Islet of Langerhans (tissue), 1 donor: ENCODE data around the gene IL20RA.
A peak's percentile ranks its signal among the peaks of the same experiment; 100 is the strongest.

Experiments used
- FAIRE-seq: peaks from one replicate; lab custom pipeline; 2011; peaks lifted over from hg19 to GRCh38; lab: Jason Lieb, UNC

IL20RA gene

GRCh38 chr6:137045222-137045789 lies 541 bp upstream of the IL20RA start:
- peak; percentile 65 for FAIRE-seq

DNA sequence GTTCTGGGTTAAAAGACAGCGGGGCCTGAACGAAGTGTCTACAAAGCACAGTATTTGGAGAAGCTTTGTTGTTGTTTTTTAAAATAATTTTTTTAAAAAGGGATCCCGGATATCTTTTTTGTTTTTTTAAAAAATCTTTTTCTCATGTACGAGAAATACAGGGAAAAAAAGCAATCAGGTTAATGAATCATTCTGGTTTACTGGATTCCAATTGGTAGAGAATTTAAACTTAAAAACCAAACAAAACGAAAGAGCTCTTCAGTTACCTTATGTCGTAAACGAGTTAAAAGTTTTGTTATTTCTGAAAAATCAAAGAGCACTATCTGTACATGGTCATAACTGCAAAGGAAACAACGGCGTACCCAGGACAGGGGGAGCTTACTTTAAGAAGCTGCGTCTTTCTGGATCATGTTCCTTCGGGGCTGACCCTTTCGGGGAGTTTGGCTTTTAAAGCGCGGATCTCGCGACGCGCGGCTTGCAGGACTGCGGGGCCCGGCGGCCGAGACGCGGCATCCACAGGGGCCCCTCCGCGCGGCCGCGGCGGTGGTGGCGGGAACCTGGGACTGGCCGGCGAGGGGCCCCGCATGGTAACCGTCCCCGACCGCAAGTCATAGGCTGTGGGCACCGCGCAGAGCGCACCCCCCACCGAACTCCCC lies 927 bp downstream of the IL20RA start:
- FAIRE-seq = no peak

- FAIRE-seq = peak; percentile 5
Observed at GRCh38 chr6:137040393-137040792, 4.4 kb downstream of the IL20RA start.

DNA sequence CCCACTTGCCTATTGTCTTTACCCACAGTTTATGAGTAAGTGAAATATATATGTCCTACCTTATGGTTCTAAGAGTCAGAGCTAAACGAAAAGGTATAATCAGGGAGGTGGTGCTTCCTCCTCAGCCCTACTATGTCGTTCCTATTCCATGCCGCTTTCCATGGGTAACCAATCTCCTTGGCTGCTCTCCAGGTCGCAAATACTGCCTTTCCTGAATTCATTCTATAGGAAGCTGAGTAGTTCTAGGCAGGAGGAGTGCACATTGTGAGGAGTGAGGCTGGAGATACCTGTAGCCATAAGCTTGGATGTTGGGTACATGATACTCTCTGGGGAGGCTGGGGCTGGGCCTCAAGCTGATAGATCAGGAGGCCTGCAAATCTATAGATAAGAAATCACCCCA lies 5.8 kb downstream of the IL20RA start:
- no peak for FAIRE-seq

GRCh38 chr6:137036566-137037300 lies 8.0 kb downstream of the IL20RA start:
- no peak for FAIRE-seq

DNA sequence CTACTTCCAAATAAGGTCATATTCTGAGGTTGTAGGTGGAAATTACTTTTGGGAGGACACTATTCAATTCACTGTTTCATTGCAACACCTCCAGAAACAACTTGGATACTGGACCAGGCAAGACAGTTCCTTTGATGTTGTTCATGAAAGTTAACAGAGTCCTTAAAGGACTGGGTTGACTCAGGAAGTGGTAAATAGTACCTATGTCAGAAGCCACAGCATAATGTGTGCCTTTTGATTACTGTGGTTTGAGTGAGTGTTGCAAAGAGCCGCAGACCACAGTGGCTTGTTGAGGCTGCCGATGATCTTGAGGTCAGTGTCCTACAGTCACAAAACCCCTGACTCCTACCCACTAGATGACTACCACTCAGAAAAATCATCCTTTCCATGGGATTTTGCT lies 10.9 kb downstream of the IL20RA start:
- peak; percentile 5 for FAIRE-seq

DNA sequence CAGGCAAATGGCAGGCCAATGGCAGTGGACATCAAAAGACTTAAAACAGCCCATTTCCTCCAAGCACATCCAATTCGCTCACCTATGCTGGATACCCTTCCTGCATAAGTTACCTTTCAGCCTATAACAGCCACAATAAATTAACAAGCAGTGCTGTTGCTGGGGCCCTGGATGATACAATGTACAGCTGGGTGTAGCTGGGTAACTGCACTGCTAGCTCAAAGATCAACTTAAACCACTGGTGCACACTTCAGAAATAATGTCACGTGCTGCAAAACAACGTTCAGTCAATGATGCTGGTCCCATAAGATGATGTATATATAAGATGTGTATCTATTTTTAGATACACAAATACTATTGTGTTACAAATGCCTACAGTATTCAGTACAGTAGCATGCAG lies 13.6 kb downstream of the IL20RA start:
- FAIRE-seq = no peak

DNA sequence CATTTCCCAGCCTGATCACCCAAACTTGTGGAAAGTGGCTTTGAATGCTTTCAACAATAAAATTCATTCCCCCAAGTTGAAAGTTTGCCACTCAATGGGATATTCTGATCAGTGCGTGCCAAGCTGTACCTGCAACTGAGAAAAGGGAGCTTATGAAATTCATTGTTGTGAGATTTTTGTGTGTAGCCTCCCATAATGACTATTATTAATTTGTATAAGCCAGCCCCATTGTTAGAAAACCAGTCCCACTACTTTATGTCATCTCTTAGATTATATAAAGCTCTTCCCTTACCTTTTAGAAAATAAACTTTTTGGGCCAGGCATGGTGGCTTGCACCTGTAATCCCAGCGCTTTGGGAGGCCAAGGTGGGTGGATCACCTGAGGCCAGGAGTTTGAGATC lies 15.9 kb downstream of the IL20RA start:
- FAIRE-seq = no peak

DNA sequence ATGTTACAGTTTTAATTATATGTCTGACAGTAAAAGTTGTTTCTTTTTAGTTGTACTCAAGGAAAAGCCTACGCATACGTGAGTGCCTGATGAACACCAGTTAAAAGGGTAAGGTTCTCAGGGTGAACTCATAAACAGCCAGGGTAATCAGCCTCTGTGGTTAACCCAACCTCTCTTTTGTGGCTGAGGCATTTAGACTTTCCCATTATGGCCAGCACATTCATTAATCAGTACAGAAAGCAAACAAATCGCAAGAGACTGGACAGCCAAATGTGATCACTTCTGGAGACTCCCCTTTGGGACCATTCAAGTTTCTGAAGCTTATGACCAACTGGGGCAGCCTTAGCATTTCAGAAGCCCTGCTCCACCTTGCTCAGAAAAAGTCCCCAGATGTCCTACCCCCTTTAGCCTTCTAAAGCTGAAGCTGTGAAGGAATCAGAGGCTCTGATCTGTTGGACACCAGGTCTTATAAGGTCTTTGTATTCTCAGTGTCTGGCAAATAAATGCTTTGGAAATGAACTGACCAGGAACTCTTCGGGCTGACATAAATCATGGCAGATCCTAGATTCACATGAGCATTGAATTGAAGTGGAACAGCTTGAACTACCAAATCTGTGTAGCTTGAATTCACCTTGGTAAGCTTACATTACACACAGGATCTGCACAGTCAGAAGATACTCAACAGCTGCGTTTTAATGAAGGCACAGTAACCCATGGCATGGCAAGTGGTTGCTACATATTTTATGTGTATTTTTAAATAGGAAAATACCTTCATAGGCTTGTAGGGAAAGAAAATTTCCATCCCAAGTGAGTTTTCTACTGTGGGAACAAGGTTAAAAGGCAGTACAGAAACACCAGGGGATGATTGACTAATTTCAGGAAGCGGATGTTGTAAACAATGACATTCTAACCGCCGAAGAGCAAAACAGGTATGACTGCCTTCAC lies 18.7 kb downstream of the IL20RA start:
- peak; percentile 17 for FAIRE-seq

- peak; percentile 68 for FAIRE-seq
Observed at GRCh38 chr6:137024237-137024990, 20.4 kb downstream of the IL20RA start.

- no peak for FAIRE-seq
Observed at GRCh38 chr6:137020776-137021175, 24.0 kb downstream of the IL20RA start.

DNA sequence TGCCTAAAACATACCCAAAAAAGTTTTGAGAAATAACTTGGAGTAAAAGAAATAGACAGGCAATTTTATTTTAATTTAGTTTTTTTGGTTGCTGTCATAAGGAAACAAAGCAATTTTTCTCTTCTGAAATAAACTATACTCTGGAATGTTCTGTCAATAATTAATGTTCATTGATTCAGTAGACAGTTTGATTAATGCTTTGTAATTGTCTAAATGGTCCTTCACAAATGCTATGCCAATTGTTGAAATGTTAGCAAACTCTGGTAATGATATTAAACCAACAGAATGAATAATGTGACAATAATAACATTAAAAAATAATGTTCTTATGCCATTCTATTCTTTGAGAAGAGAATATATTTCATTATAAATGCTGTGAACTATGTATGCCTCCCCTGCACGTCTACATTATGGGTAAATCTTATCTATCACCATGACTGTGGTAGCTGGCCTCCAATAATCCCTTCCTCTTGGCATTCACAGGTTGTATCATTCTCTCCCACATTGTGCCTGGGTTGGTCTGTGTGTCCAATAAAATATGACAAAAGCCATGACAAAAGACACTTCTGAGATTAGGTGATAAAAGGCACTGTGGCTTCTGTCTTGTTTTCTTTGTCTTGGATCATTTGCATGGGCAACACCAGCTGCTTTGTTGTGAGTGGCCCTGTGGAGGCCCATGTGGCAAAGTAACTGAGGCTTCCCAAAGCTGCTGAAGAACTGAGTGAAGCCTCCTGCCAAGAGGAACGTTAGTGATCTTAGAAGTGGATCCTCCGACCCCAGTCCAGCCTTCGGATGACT lies 25.1 kb downstream of the IL20RA start:
- FAIRE-seq = peak; percentile 90

GRCh38 chr6:137017081-137017480 lies 27.7 kb downstream of the IL20RA start:
- no peak for FAIRE-seq

GRCh38 chr6:137016356-137016755 lies 28.4 kb downstream of the IL20RA start:
- FAIRE-seq = no peak

GRCh38 chr6:137015943-137016342 lies 28.8 kb downstream of the IL20RA start:
- no peak for FAIRE-seq

DNA sequence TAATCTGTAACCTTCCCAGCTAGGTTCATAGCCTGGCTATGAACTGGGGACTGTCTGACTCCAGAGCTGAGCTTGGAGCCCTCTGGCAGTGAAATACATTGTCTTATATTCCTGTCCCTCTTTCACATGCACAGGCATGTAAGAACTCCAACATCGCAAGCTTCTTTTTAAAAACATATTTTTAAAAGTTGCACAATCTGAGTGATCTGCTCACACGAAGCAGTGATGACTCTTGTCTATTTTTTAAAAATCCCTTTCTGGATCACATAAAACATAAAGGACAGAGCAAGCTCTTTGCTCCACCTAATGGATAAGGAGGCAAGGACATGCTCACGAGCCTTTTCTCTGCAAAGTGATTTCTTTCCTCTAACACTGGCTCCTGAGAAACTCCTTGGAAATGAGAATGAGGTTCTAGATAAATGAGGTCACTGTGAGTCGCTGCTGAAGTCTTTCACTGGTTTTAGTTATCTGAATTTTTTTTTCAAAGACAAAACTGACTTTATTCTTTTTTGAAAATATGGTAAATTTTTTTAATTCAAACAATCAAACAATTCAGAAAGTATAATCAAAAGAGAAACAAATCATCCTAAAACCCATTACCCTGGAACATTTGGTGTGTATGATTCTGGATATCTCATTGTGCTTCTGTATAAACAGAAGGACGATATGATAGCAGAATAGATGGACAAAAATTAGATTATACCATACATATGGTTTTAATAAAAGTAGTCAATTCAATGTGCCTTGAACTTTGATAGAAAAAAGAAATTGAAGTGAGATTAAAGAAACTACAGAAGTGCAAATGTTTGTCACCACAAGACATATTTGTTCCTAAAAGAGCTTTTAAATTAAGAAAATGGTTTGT lies 30.8 kb downstream of the IL20RA start:
- FAIRE-seq = peak; percentile 99

DNA sequence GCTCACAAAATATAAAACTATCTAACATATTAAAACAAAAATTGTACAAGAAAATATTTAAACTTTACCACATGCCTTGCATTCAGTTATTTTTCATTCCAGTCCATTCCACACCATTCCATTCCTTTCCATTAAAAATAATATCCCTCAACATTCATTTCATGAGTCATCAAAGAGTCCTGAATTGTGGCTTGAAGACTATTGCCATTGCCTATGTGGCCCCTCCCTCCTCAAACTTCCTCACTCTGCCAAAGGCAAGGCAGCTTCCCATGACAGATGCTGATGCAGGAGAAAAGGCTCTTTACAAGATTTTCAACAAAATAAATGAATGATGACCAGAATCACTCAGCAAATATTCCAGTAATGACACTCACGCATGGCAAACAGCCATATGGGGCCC lies 31.7 kb downstream of the IL20RA start:
- FAIRE-seq = no peak

- no peak for FAIRE-seq
Observed at GRCh38 chr6:137011406-137011805, 33.4 kb downstream of the IL20RA start.

DNA sequence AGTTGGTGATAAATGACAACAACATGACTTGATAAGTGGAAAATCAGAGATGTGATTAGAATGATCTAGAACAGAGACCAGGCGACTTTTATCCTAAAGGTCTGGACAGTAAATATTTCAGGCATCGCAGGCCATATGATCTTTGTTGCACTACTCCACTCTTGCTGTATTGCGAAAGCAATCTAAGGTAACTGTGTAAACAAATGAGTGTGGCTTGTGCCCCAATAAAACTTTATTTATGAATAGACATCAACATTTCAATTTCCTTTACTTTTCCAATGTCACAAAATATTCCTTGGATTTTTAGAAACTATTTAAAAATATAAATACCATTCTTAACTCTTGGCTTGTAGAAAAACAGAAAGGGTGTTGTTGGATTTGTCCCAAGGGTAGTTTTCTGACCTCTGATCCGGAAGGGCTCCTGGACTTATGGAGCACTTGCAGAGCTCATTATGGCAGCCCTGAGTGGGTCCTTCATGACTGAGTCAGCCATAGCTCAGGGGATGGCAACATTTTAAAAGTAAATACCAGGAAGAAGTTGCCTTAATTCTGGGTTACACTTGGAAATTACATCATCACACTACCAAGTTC lies 34.5 kb downstream of the IL20RA start:
- FAIRE-seq = peak; percentile 9

DNA sequence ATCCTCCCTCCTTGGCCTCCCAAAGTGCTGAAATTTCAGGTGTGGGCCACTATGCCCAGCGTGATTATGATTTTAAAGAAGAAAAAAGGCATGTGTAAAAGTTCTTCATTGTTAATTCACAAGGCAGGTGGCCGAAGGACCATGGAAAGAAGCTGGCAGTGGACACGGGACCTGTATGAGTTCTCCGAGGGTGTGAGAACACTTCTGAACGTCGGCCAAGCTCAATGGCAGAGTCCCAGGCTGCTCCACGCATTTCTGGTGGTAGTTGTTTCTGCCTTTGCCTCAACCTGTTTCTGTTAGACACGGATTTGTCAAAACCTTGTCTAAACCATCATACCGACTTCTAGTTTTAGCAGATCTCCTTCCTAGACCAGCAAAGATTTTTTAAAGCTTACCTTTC lies 36.6 kb downstream of the IL20RA start:
- FAIRE-seq = no peak
